HPDE6-E6E7 (cell line): ENCODE measurements around the gene ALDH3A1.
"Not testable (repeated sequence)": the region's sequence is repeated elsewhere in the genome, so short reads cannot be mapped to it uniquely, and the experiment has no call there.

Source experiments
- DNase-seq: peaks from one replicate; pipeline ENCODE4 v3.0.0; 2011; ENCODE audit warnings: missing footprints; ENCODE audit errors: extremely low spot score

Gene ALDH3A1

GRCh38 chr17:19747829-19748806 is at the start of gene ALDH3A1:
TSS of gene ALDH3A1 (minus strand) at chr17:19748298. CDS start at chr17:19745129, 3,169 bp downstream.
- no peak for DNase-seq

- no peak for DNase-seq
Measured at GRCh38 chr17:19796457-19796856, 48.4 kb upstream of the ALDH3A1 start.

- no peak for DNase-seq
Measured at GRCh38 chr17:19791918-19792550, 43.9 kb upstream of the ALDH3A1 start.

- no peak for DNase-seq
Measured at GRCh38 chr17:19787733-19788357, 39.7 kb upstream of the ALDH3A1 start.

DNA sequence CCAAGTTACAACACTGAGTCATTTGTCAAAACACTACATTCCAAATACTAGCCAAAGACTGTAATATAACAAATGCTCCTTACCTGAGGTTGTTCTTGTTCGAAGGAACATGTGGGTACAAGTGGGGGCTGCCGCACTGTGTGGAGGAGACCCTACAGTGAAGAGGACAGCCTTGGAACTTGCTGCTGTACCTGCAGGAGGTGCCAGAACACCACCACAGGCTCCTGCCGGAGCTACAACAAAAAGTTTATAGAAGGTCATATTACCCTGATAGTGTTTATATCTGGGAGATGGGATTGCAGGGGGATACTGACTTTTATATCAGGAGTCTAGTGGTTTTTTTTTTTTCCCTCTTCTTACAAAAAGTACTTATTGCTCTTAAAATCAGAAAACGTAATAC is 37.8 kb upstream of the ALDH3A1 start:
- DNase-seq, result no peak

GRCh38 chr17:19781488-19782458 is 33.7 kb upstream of the ALDH3A1 start:
- no peak for DNase-seq

DNA sequence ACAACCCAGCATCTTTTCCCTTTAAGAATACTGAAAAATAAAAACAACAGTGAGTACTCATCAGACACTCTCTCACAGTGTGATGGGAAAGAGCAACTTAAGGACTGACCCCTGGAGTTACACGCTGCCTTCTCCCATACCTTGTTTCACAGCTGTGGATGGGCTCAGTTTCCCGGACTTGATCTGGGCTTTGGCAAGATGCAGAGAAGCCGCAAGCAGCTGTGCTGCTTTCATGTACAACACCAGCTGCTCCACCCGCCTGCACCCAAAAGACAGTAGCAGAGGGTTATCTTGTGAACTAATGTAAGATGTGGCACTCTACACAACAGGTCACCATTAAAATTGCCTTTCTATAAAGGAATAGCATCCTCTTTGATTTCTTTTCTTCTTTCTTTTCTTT is 32.7 kb upstream of the ALDH3A1 start:
- no peak for DNase-seq

- no peak for DNase-seq
Measured at GRCh38 chr17:19773534-19773933, 25.4 kb upstream of the ALDH3A1 start.

DNA sequence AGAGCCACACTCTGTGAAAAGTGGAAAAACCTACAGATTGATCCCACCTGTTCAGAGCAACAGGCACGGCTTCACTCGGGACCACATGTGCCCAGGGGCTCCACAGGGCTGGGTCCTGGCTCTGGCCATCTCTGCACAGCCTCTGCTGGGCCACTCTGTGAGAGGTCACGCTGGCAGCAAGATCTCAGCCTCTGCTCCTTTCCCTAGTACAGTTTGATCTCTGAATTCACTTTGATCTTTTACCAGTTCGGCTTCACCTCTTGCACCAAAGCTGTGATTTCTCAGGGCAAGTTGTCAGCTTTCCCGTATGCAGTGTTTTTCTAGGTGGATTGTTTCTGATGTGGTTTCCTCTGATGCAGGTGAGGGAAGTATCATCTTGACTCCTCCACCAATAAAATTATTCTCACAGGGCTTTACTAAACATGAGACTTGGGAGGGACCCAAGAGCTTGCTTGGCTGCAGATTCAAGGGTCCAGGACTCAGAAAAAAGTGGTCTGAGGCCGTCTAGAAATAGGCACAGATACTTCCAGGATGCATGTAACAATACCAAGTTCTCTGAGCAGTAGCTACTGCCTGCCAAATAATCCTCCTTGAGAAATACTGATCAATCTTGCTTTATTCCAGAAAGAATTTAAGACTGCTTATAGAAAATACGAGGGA is 24.0 kb upstream of the ALDH3A1 start:
- DNase-seq, result no peak

DNA sequence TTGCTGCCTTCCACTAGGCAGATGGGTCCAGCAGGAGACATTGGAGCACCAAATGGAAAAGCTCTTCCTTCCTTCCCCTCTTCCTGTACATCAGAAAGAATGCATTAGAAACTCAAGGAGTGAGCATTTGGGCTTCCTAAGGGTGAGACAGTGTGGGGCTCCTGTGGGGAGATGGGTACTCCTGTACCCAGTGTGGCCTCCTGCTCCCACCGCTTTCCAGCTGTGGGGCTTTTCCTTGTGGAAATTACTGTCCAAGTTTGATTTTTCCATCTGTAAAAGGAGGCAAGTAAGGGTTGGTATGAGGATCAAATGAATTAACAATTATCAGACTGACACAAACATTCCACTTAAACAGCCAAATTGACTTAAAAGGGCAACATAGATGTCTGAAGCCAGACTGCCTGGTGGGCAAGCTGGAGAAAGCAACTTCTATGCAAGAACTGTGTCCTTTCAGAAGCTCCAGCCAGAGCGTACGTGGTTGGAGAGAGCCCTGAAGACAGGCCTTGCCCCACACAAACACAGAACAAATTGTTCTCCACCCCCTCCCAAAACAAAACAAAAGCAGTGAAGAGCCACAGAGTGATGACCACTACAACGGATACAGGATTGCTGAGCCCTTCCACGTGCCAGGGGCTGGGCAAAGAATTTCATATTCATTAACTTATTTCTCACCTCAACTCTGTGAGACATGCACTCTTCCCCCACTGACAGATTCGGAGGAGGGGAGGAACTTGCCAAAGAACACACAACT is 23.1 kb upstream of the ALDH3A1 start:
- DNase-seq, result no peak

DNA sequence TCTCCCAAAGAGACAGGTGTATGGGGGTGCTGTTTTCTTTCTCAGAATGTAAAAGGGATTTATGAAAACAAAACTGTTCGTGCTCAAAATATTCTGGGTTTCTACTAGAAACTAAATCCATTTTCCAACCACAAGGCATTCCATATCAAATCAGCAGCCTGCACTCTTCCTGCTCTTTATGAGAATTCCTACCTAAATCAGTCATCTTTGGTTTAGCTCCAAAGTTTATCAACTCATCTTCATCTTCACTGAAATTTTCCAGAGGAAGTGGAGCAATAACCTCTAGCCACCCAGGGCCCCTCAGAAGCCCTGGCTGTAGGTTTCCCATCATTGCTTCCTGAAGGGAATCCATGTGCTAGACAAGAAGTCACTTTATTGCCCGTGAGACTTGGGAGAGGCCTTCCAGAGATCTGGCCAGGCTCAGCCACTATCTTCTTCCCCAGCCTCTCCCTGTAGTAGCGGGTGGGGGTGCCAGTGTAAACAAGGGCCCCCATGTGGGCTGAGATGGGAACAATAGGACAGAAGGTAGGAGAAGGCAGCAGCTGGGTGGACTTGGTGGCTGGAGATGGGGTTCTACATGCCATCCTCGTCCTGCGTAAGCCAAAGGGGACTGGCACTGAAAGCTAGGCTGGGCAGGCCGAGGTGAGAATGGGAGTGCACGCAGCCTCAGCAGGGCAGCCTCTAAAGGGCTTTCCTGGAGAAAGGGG is 22.0 kb upstream of the ALDH3A1 start:
- DNase-seq, result no peak

- no peak for DNase-seq
Measured at GRCh38 chr17:19768046-19768782, 20.1 kb upstream of the ALDH3A1 start.

- peak; percentile 67 for DNase-seq
Measured at GRCh38 chr17:19766421-19767270, 18.5 kb upstream of the ALDH3A1 start.

DNA sequence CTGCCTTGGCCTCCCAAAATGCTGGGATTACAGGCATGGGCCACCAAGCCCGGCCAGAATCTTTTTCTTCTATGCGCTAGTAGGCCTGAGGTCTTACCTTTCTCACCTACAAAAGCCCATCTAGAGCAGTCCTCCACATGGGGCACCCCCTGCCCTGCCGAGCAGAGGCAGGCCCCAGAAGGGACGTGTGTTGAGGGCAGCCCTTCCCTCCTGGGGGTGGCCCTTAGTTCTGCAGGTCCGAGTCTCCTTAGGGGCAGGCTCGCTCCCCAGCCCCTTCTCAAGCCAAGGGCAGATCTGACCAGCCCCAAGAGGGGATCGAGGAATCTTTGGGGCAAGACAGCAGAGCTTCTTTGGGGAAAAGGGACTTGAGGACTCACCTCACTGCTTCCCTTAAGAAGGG is 17.9 kb upstream of the ALDH3A1 start:
- DNase-seq, result no peak

- DNase-seq, result not testable (repeated sequence)
Measured at GRCh38 chr17:19763991-19764390, 15.9 kb upstream of the ALDH3A1 start.

DNA sequence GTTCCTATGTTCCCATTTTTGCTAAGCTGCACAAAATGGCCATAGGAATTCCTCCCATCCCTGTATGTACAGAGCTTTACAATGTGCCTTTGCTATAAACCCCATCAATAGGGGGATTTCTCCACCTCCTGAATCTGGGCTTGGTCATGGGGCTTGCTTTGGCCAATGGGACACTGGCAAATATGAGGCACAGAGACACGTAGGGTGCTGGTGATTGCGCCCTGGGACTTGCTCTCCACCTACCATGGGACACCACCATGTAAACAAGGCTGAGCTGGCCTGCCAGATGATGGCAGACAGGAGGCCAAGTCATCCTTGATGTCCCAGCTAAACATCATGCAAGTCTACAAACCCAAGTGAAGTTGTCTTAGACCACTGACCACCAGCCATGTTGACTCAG is 15.3 kb upstream of the ALDH3A1 start:
- no peak for DNase-seq

DNA sequence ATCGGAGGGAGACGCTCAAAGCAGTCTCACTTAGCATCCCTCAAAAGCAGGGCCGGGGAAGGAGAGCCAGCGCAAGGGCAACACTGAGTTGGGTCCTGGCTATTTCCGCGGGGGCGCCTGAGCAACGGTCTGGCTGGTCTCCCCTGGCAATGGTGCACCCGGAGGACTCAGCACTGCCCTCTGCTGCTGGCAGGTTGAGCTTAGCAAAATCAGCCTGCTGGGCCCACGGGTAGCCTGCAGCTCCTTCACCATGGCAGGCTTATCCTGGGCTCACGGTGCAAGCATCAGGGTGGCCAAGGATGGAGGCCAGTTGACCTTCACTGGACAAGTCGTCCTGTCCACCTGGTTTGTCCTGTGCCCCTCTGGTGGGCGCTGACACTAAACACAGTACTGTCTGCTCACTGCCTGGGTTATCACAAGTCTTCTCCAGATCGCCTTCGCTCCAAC is 14.4 kb upstream of the ALDH3A1 start:
- peak; percentile 70 for DNase-seq

DNA sequence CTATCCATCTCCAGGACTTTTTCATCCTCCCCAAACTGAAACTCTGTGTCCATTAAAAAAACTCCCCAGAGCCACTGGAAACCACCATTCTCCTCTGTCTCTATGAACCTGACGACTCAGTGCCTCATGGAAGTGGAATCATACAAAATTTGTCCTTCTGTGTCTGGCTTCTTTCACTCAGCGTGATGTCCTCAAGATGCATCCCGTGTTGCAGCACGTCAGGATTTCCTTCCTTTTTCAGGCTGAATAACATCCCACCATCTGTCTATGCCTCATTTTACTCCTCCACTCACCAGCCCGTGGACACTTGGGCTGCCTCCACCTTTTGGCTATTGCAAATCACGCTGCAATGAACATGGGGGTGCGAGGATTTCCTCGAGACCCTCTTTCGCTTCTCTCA is 12.6 kb upstream of the ALDH3A1 start:
- DNase-seq, result no peak
